HG02763 (cell line): ENCODE measurements around the gene RINL.

ENCODE experiments used
- ATAC-seq: cut with Tn5 transposase; IDR thresholded peaks from one replicate; pipeline ENCODE4 v1.9.1; 2021; ENCODE audit warnings: mild to moderate bottlenecking, moderate library complexity; ENCODE audit not compliant: unreplicated experiment

RINL gene

DNA sequence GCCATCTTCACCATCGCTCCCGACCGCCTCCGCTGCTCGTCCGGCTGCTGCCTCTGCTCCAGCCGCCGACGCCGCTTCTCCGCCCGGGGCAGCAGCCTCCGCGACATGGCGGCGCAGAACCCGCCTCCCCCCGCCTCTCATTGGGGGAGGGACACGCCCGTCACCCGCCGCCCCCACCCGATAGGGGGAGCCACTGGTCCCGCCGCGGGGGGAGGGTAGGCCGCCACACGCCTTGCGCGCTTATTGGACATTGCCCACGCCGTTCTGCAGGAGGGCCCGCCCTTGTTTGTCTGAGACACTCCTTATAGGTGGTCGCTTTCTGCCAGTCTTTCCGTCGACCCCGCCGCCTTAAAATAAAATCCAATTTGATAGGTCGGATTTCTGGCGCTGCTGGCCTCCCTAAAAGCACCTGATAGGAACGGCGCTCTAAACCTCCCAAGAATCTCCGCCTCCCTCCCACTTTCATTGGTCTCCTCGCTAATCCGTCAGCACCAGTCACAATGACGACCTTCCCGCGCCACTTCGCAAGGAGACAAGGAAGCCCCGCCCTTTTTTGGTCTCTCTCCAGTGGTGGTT is 28.1 kb downstream of the RINL start, which contains the start of gene HNRNPL:
HNRNPL (minus strand) TSS at position 127 of the 576 bp plus-strand sequence; CDS start at position 107, 20 bp downstream.
- ATAC-seq: peak; percentile 52

DNA sequence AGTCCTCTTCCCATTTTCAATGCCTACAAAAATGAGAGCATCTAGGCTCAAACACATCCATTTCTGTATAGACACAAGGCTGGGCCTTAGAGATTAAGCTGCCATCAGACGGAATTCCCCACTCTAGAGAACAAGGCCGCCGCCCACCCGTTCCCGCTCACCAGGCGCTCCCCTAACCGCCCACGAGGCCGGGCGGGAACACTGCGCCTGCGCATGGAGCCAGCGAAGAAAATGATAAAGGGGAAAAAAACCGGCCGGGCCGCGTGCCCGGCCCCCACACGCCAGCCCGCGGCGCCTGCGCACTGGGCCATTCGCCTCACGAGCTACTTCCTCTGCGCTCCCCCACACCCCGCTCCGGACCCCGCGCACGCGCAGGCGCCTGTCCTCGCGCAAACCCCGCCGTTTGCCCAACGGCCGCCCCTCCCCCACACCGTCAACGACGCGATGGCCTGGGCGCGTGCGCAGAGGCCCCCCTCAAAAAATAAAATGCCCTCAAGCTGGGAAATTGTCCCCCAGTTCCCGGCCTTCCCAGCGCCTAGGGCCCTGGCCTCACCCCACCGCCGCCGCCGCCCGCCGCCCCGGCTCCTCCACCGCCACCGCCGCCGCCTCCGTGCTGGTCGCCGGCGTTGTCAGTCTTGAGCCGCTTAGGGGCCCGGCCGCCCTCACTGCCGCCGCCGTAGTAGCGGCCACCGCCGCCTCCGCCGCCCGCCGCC is 28.8 kb downstream of the RINL start:
- peak; percentile 26 for ATAC-seq

DNA sequence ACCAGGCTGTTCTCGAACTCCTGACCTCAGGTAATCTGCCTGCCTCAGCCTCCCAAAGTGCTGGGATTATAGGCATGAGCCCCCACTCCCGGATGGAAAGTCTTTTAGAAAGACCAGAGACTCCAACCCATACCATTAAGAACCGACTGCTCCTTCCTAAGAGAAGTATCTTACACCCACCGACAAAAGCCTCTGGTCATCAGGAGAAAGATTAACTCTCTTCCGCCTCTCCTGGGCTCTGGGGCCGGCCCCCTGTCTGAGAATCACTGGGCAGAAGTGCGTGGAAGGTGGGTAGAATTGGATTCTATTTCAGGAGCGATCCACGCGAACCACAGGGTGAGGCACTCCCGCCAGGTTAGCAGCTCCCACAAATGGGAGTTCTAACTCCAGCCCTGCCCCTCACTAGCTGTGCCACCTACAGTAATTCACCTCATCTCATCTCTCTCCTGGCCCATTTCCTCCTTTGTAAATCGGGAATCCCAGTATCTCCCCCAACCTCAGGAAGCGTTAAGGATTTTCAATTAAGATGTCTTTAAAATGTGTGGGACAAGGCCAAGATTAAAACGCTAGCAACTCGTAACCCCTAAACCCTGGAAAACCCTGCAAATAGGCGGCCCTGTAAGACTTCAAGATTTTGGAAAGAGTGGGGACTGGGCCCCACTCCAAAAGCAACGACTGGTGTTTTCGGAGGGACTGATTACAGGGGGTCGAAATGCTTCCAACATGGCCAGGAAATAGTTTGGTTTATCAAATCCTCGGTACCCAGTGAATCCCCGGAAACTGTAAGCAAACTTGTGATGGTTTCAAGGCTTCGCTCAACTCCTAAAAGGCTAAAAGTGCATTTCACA is 29.6 kb downstream of the RINL start:
- no peak for ATAC-seq

- ATAC-seq: no peak
These were observed 32.0 kb downstream of the RINL start for GRCh38 chr19:38846097-38846496.

- no peak for ATAC-seq
These were observed 32.6 kb downstream of the RINL start for GRCh38 chr19:38845374-38846024.

- no peak for ATAC-seq
These were observed 33.9 kb downstream of the RINL start for GRCh38 chr19:38844093-38844686.

DNA sequence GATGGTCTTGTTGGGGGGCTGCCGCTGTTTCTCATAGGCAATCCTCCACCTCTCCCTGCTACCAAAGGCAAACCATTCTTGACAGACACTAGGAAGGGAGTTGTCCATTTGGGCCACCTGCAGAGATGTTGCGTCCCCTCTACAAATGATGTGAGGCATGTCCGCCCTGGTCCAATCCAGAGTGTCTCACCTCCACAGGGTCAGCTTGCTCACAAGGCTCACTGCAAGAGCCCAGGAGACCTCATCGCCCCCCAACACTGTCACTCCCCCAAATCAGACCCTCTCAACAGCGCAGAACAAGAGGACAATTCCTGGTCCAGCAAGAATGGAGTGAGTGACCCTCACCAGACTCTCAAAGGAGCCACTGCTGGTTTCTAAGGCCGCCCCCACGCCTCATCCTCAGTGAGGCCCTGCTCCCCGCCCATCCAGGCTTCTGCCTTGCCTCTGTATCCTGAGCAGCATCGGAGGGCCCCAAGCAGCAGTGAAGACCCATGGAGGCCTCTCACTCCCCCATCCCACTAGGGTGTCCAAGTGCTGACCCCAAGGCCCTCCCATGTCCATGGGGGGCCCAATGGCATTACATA is 34.8 kb downstream of the RINL start:
- no peak for ATAC-seq

DNA sequence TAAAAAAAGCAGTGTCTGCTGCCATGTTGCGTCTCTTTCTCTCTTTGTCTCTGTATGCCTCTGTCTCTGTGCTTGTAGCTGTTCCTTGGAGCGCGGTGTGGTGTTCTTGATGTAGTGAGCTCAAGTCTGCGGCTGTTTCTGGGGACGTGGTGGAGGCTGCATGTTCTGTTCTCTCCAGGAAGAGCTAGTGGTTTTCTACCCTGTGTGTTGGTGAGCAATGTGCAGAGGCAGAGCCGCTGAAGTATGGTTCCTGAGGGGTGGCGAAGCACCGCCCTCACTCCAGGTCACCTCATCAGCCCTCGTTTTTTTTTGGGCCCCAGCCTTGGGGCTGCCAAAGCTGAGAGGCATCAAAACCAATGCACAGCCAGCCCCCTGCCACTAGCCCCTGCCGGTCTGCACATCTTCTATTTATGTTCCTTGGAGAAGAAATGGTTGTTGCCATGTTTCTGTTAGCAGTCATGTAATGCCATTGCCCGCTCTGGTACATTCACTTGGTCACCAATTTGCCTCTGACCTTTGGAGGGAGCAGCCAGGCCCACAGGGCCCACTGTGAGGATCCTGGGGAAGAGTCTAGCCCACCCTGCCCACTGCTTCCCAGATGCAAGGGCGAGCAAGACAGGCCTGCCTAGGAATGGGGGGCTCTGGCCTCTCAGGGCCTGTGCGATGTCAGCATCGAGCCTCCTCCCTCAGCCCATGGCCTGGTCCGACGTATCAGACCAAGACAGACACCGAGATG is 35.5 kb downstream of the RINL start:
- ATAC-seq: no peak

DNA sequence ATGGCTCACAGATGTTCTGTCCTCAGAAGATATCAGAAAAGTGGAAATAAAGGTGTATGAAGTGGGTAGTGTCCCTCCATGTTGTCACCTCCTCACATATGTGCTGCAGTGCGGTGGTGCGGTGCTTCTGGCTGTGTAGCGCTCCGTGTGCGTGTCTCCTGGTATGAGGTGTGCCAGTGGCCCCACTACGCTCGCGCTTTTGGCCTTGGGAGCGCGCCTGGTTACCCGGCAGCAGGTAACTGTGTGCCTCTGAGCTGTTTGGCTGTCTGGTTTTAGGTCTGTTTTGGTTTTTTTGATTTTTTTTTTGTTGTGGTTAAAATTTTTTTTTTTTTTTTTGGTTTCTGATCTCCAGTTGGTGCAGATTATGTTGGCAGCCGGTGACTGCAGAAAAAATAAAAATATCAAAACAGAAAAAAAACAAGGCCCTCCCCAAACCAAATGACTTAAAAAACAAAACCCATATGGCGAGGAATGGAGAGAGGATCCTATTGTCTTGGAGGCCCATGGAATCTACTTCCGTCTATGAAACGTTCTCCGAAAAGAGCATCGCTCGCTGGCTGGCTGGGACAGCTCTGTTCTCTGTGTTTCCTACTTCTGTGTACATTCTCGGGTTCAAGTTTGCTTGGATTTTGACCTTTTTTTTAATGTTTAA is 36.2 kb downstream of the RINL start:
- no peak for ATAC-seq

DNA sequence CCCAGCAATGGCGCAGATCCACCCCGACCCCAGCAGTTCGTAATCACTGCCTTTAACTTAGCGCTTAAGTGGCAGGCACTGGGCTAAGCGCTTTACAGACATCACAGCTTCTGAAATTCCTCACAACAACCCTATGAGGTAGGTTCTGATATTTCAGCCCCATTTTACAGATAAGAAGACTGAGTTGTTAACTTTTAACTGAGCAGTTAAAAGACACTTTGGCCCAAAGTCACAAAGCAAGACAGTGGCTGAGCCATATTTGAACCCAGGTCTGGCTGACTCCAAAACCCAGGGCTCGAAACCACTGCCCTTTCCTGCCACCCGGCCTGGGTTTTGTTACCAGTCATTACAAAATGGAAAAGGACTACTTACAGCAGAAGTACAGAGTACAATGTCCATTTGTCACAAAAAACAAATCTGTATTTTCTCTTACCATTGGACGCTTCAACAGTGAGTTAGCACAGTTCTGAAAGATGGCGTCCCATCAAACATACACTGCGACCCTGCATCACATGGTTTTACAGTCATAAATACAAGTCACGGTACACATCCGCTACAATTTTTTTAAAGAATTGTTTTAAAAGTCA is 36.8 kb downstream of the RINL start:
- no peak for ATAC-seq

- no peak for ATAC-seq
These were observed 37.5 kb downstream of the RINL start for GRCh38 chr19:38840583-38840968.

GRCh38 chr19:38839816-38840582 is 38.1 kb downstream of the RINL start:
- no peak for ATAC-seq

DNA sequence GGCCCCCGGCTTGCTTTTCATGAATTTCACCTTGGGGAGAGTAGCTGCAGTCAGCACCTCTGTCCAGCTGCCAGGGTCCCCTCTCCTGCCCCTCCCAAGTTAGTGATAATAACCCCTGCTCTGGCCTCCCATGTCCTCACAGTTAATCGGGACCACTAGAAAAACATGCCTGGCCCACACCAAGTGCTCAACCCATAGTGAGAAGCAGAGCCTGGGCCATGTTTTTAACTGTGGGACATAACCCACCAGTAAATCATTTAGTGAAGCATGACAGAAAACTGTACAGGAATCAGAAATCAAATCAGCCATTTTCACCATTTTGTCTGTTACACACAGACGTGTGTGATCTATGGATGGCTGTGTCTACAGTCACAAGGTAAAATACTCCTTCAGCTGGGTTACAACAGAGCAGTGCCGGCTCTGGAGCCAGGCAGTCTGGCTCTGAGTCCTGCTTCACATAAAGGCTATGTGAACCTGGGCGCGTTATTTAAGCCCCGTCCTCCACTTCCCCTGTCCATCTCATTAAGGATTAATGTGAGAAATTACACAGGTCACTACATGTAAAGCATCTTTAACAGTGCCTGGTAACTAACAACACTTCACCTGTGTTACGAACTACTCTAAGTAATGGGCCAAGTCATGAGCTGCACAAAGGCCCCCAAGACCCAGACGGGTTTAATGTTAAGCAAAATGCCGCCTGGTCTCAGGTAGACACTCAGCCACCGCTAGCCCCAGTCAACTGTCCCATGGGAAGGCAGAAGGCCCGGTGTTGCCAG is 38.9 kb downstream of the RINL start:
- ATAC-seq: no peak

DNA sequence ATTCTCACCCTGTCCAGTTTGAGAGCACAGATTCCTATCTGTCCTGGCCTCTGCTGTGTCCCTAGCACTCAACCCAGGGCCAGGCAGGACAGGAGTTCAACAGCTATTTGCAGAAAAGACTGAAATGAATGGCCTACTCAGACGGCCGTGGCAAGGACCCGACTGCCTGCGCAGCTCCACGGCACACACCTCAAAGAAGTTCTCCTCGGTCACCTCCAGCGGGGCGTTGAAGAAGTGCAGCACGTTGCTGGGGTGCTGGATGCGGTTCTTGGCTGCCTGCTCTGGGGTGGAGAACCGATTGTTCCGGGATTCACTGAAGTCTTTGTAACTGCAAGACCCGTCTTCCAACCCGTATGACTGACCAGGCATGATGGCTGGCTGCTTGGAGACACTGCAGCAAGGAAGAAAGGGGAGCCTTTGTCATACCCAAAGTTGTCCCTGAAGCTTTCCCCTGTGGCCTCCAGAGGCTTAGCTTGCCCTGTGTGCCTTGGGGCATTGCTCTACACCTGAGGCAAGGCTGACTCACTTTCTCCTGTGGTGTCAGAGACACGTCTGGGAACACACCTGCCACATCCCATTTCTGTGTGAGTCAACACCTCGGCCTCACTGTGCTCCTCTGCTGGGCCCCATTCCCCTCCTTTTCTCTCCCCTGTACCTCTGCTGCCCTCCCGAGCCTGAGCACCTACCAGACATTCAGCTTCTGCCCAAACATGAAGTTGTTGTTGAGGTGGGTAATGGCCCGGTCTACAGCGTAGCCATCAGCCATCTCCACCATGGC is 39.7 kb downstream of the RINL start:
- no peak for ATAC-seq

DNA sequence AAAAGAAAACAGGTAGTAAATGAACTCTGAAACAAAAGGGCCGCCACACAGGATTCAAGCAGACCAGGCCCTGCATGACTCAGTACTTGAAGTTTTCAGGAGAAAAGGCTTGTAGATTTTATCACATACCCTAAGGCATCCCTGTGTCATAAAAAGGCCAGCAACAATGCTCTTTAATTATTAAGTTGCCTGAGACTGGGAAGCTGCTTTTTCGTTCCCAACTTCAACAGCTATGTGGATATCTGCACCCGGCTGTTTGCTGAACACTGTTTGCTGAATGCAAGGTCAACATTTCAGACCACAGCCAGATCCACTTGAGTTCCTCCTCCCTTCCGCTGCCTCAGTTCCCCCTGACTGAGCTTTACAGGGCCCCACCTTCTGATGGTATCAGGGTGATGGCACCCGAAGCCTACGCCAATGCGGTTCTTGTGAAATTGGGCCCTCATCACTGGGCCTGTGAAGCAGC is 40.4 kb downstream of the RINL start:
- ATAC-seq: no peak

GRCh38 chr19:38836983-38837626 is 41.0 kb downstream of the RINL start:
- no peak for ATAC-seq
